ENCODE measurements around the gene PIRT.

DNA sequence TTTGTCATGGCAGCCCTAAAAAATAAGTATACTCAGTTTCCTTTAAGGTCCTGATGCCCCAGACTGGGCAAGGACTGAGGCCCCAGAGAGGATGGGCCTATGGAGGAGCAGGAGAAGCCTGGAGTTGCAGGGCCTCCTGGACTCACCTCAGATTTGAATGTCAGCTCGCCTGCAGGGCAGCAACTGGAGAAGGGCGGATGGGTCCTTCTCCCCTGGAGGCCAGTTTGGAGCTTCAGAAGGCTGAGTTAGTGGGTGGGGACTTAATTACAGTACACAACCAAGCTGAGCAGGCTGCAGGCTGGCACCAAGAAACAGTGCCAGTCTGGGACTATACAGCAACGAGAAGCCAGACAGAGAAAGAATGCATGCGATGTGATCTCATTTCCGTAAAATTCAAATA lies 6.2 kb downstream of the PIRT start:
- TF ChIP-seq CTCF (IDR thresholded peaks at IDR 0.05) (no peak), POLR2A (IDR thresholded peaks at IDR 0.05) (no peak)
